Neural progenitor cell (in vitro differentiated cells): ENCODE data around the gene PFKM. TPM values are rescaled to one million over a fixed set of nuclear protein-coding genes. Genes with fewer than 3 reads are reported as not detected.
"Not testable (repeated sequence)": the region's sequence is repeated elsewhere in the genome, so short reads cannot be mapped to it uniquely, and the experiment has no call there.

Experiments used
- DNase-seq: peaks from one replicate; pipeline ENCODE4 v3.0.0-alpha.2; 2016; ENCODE audit warnings: low spot score
- H2AFZ ChIP-seq: fragments of 200-600 bp; sonication (generic); replicated peaks from 2 replicates; pipeline ENCODE4 v1.6.1; 2016; ENCODE audit warnings: antibody characterized with exemption
- H3F3A ChIP-seq: fragments of 200-600 bp; sonication (generic); 2 replicates; pipeline ENCODE4 v1.6.1; 2016; ENCODE audit warnings: antibody characterized with exemption, low read depth
- H3K27ac ChIP-seq: fragments of 200-600 bp; sonication (generic); 2 replicates; pipeline ENCODE4 v1.5.1; 2016; ENCODE audit warnings: mild to moderate bottlenecking
- H3K27me3 ChIP-seq: fragments of 200-600 bp; sonication (generic); 2 replicates; pipeline ENCODE4 v1.6.1; 2016; ENCODE audit warnings: mild to moderate bottlenecking, moderate library complexity
- H3K36me3 ChIP-seq: fragments of 200-600 bp; sonication (generic); 2 replicates; pipeline ENCODE4 v1.5.1; 2016
- H3K4me1 ChIP-seq: fragments of 200-600 bp; sonication (generic); 2 replicates; pipeline ENCODE4 v1.6.1; 2016; ENCODE audit warnings: mixed run types
- H3K4me2 ChIP-seq: fragments of 200-600 bp; sonication (generic); 2 replicates; pipeline ENCODE4 v1.6.1; 2016
- H3K4me3 ChIP-seq: fragments of 200-600 bp; sonication (generic); 2 replicates; pipeline ENCODE4 v1.5.1; 2016
- H3K79me2 ChIP-seq: fragments of 200-600 bp; sonication (generic); 2 replicates; pipeline ENCODE4 v1.6.1; 2016; ENCODE audit warnings: low read depth
- H3K9ac ChIP-seq: fragments of 200-600 bp; sonication (generic); 2 replicates; pipeline ENCODE4 v1.6.1; 2016
- H3K9me3 ChIP-seq: fragments of 200-600 bp; sonication (generic); 2 replicates; pipeline ENCODE4 v1.5.1; 2016; ENCODE audit warnings: low read depth
- H4K20me1 ChIP-seq: fragments of 200-600 bp; sonication (generic); 2 replicates; pipeline ENCODE4 v1.6.1; 2016; ENCODE audit warnings: low read depth
- H3K27ac Mint-ChIP-seq: 3 replicates; pipeline ENCODE4 v1.8.0; 2021; ENCODE audit warnings: mixed read lengths
- H3K27me3 Mint-ChIP-seq: 2 replicates; pipeline ENCODE4 v1.8.0; 2022; ENCODE audit warnings: low read depth, mild to moderate bottlenecking, inconsistent platforms, moderate library complexity, mixed read lengths; ENCODE audit not compliant: insufficient read depth
- H3K36me3 Mint-ChIP-seq: 3 replicates; pipeline ENCODE4 v1.8.0; 2021; ENCODE audit warnings: mixed read lengths
- H3K4me1 Mint-ChIP-seq: 3 replicates; pipeline ENCODE4 v1.8.0; 2021; ENCODE audit warnings: mixed read lengths
- H3K4me3 Mint-ChIP-seq: 3 replicates; pipeline ENCODE4 v1.8.0; 2021; ENCODE audit warnings: mild to moderate bottlenecking, moderate library complexity, mixed read lengths
- H3K9me3 Mint-ChIP-seq: 3 replicates; pipeline ENCODE4 v1.8.0; 2020; ENCODE audit warnings: mixed read lengths
- EZH2 ChIP-seq: fragments of 200-600 bp; sonication (generic); IDR thresholded peaks from 2 replicates; pipeline ENCODE4 v1.6.1; 2017; ENCODE audit warnings: antibody characterized with exemption, mild to moderate bottlenecking, moderate library complexity
- EZH2phosphoT487 ChIP-seq: fragments of 200-600 bp; sonication (generic); IDR thresholded peaks from 2 replicates; pipeline ENCODE4 v1.6.1; 2017; ENCODE audit warnings: antibody characterized with exemption
- total RNA-seq: library from RNA; depleted of rRNA; stranded (reverse); fragments of >200 nt; gene quantifications from 2 replicates; pipeline ENCODE4 v1.2.3, GENCODE V29; 2015; ENCODE audit warnings: low replicate concordance
- TF ChIP-seq, protein P1 (sequence below): fragments of 200-600 bp; sonication (generic); IDR thresholded peaks from 2 replicates; pipeline ENCODE4 v1.5.1; 2017; ENCODE audit warnings: antibody characterized with exemption, mild to moderate bottlenecking

The PFKM gene
- total RNA-seq, 1 donor from 2014 or later = 128 TPM

- peaks cover 13% of the 10 kb centered on the region for H3F3A ChIP-seq
- no peak overlapping the region for H3K4me3 ChIP-seq
- no peaks in the 10 kb centered on the region for H3K36me3 ChIP-seq
- Mint-ChIP-seq H3K27ac (no peak overlapping the region), H3K9me3 (no peaks in the 10 kb centered on the region), H3K4me1 (peaks cover 14% of the 10 kb centered on the region), H3K36me3 (no peaks in the 10 kb centered on the region), H3K4me3 (no peak overlapping the region), H3K27me3 (no peaks in the 10 kb centered on the region)
- no peaks in the 10 kb centered on the region for H3K9me3 ChIP-seq
- H2AFZ ChIP-seq = no peak overlapping the region
- H4K20me1 ChIP-seq = no peaks in the 10 kb centered on the region
- H3K4me2 ChIP-seq = no peak overlapping the region
- TF ChIP-seq EZH2phosphoT487 = no peak
- peaks cover 34% of the 10 kb centered on the region for H3K27me3 ChIP-seq
- DNase-seq = no peak
- no peak overlapping the region for H3K9ac ChIP-seq
- peaks cover 8% of the 10 kb centered on the region for H3K4me1 ChIP-seq
- H3K27ac ChIP-seq = no peak overlapping the region
- no peaks in the 10 kb centered on the region for H3K79me2 ChIP-seq
Measured at GRCh38 chr12:48110691-48111311, 8.4 kb upstream of the PFKM start.

- not testable (repeated sequence) for H3K27ac ChIP-seq, DNase-seq, H3K9me3 ChIP-seq, H3K4me3 ChIP-seq, H3K4me3 Mint-ChIP-seq, H2AFZ ChIP-seq, H3K36me3 Mint-ChIP-seq, H3K9me3 Mint-ChIP-seq, H4K20me1 ChIP-seq, H3K27ac Mint-ChIP-seq, H3F3A ChIP-seq, H3K4me1 ChIP-seq, H3K27me3 Mint-ChIP-seq, H3K4me2 ChIP-seq, H3K79me2 ChIP-seq, H3K9ac ChIP-seq, H3K36me3 ChIP-seq
- H3K27me3 ChIP-seq = peaks cover 37% of the 10 kb centered on the region
- H3K4me1 Mint-ChIP-seq = peaks cover 13% of the 10 kb centered on the region
Measured at GRCh38 chr12:48111312-48111693, 7.9 kb upstream of the PFKM start.

DNA sequence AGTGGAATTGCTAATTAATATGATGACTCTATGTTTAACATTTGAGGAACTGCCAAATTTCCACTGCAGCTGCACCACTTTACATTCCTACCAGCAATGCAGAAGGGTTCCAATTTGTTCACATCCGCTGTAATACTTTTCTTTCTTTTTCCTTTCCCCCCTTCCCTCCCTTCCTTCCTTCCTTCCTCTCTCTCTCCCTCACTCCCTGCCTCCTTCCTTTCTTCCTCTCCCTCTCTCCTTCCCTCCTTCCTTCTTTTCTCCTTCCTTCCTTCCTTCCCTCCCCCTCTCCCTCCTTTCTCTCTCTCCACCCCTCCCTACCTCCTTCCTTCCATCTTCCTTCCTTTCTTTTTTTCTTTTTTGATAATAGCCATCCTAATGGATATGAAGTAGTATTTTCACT is 3.2 kb upstream of the PFKM start:
- TF ChIP-seq EZH2 = no peak
- Histone ChIP-seq H4K20me1 (peaks cover 10% of the 10 kb centered on the region), H3K27ac (no peak overlapping the region), H3K9ac (no peak overlapping the region), H3K36me3 (no peaks in the 10 kb centered on the region), H3K4me1 (peaks cover 18% of the 10 kb centered on the region), H3K4me3 (no peak overlapping the region), H3K27me3 (peaks cover 7% of the 10 kb centered on the region), H3F3A (peaks cover 12% of the 10 kb centered on the region), H2AFZ (no peak overlapping the region), H3K9me3 (no peaks in the 10 kb centered on the region), H3K79me2 (peaks cover 15% of the 10 kb centered on the region), H3K4me2 (no peak overlapping the region)
- Mint-ChIP-seq H3K27me3 (no peaks in the 10 kb centered on the region), H3K4me3 (no peak overlapping the region), H3K27ac (no peak overlapping the region), H3K36me3 (no peaks in the 10 kb centered on the region), H3K9me3 (no peaks in the 10 kb centered on the region), H3K4me1 (peaks cover 19% of the 10 kb centered on the region)
- DNase-seq = no peak

DNA sequence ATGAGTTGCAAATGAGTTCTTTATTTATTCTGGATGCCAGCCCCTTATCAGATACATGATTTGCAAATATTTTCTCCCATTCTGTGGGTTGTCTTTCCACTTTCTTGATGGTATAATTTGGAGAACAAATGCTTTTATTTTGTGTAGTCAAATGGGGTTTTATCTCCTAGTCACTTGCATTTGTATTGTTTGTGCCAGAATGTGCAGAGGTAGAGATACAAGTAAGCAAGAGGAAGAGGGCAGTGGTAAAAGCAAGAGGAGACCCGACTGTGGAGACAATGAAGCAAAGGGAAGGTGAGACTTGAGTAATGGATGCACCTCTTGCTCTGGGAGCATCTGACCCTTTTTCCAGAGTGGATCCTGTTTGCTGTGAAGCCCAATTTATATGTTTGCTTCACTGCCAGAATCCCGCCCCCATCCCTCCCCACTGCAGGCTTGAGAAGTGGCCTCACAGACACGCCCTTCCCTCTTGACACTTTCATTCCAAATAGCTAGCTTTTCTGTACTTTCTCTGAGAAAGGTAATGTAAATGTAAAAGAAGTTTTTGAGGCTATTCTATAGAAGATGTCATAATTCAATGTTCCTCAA is 786 bp upstream of the PFKM start:
- Histone ChIP-seq H3K9me3 (no peaks in the 10 kb centered on the region), H3K4me2 (peak overlapping the region; percentile 89), H4K20me1 (peaks cover 32% of the 10 kb centered on the region), H3K27me3 (peaks cover 3% of the 10 kb centered on the region), H3K4me3 (peak overlapping the region; percentile 77), H2AFZ (peak overlapping the region; percentile 48), H3K4me1 (peaks cover 39% of the 10 kb centered on the region), H3K36me3 (peaks cover 1% of the 10 kb centered on the region), H3F3A (peaks cover 27% of the 10 kb centered on the region), H3K79me2 (peaks cover 37% of the 10 kb centered on the region), H3K9ac (no peak overlapping the region), H3K27ac (no peak overlapping the region)
- H3K9me3 Mint-ChIP-seq = no peaks in the 10 kb centered on the region
- TF ChIP-seq EZH2 (no peak), EZH2phosphoT487 (no peak)
- TF ChIP-seq, protein P1, sequence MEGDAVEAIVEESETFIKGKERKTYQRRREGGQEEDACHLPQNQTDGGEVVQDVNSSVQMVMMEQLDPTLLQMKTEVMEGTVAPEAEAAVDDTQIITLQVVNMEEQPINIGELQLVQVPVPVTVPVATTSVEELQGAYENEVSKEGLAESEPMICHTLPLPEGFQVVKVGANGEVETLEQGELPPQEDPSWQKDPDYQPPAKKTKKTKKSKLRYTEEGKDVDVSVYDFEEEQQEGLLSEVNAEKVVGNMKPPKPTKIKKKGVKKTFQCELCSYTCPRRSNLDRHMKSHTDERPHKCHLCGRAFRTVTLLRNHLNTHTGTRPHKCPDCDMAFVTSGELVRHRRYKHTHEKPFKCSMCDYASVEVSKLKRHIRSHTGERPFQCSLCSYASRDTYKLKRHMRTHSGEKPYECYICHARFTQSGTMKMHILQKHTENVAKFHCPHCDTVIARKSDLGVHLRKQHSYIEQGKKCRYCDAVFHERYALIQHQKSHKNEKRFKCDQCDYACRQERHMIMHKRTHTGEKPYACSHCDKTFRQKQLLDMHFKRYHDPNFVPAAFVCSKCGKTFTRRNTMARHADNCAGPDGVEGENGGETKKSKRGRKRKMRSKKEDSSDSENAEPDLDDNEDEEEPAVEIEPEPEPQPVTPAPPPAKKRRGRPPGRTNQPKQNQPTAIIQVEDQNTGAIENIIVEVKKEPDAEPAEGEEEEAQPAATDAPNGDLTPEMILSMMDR = no peak
- H3K36me3 Mint-ChIP-seq = peaks cover 7% of the 10 kb centered on the region
- peaks cover 37% of the 10 kb centered on the region for H3K4me1 Mint-ChIP-seq
- peaks cover 7% of the 10 kb centered on the region for H3K27me3 Mint-ChIP-seq
- peak overlapping the region; percentile 81 for H3K27ac Mint-ChIP-seq
- H3K4me3 Mint-ChIP-seq = peak overlapping the region; percentile 94
- DNase-seq = no peak
